Mesodermal cell (in vitro differentiated cells): ENCODE data around the gene GABARAP.

Experiments
- H3K27ac ChIP-seq: 2 replicates; pipeline ENCODE4 v1.7.0; 2013; ENCODE audit warnings: mild to moderate bottlenecking, low read depth, low read length, moderate library complexity; ENCODE audit not compliant: severe bottlenecking
- H3K36me3 ChIP-seq: 2 replicates; pipeline ENCODE4 v1.7.1; 2013; ENCODE audit warnings: mild to moderate bottlenecking, low read length, moderate library complexity; ENCODE audit not compliant: control insufficient read depth, insufficient read depth
- H3K4me1 ChIP-seq: one replicate; pipeline ENCODE4 v1.7.1; 2013; ENCODE audit warnings: mild to moderate bottlenecking, low read length; ENCODE audit not compliant: insufficient read depth, control insufficient read depth, poor library complexity, severe bottlenecking
- H3K4me3 ChIP-seq: 2 replicates; pipeline ENCODE4 v1.7.0; 2013; ENCODE audit warnings: low read length, control low read depth, mild to moderate bottlenecking; ENCODE audit not compliant: insufficient read depth, poor library complexity, severe bottlenecking; ENCODE audit errors: extremely low read depth
- H3K9me3 ChIP-seq: 2 replicates; pipeline ENCODE4 v1.7.1; 2013; ENCODE audit warnings: mild to moderate bottlenecking, low read length, moderate library complexity; ENCODE audit not compliant: control insufficient read depth
- WGBS, 2 experiments: methylation state at CpG; one replicate each; pipeline ENCODE4 v1.1.5; 2013; ENCODE audit warnings: missing lambda C conversion rate in 2 of 2; ENCODE audit not compliant: insufficient coverage in 2 of 2; 5-methylcytosine and 5-hydroxymethylcytosine counted together

The GABARAP gene

GRCh38 chr17:7220593-7221277, 21.5 kb downstream of the GABARAP start:
- H3K36me3 ChIP-seq: peaks cover 47% of the 10 kb centered on the region
- no peaks in the 10 kb centered on the region for H3K9me3 ChIP-seq
- peak overlapping the region; percentile 91 for H3K27ac ChIP-seq
- 49 to 76% methylated on average over 8 to 10 of the region's 11 CpGs for WGBS, 2 experiments
- H3K4me3 ChIP-seq: peak overlapping the region; percentile 87
- peaks cover 47% of the 10 kb centered on the region for H3K4me1 ChIP-seq

DNA sequence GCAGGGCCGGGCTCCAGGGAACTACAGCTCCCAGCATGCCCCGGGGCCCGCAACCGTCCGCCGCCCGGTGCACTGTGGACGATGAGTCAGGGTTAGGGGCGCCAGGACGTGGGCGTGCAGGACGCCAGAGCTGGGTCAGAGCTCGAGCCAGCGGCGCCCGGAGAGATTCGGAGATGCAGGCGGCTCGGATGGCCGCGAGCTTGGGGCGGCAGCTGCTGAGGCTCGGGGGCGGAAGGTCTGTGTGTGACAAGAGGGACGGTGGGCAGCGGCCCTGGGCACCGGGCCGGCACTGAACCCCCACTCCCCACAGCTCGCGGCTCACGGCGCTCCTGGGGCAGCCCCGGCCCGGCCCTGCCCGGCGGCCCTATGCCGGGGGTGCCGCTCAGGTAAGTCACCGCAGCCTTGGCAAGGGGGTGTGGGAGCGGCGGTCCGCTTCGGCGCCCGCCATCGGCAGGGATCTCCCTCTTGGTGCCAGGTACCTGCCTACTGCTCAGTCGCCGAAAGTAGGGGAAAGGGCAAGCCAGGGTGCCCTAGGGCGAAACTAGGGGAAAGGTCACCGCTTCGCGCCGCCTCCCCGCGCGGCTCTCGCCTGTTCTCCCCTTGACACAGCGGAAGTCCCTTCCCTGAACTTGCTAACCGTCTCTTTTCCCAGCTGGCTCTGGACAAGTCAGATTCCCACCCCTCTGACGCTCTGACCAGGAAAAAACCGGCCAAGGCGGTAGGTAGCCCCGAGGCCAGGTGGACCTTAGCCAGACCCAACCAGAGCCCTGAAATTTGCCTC, 22.2 kb downstream of the GABARAP start, which contains the start of the genes ACADVL and DLG4:
Gene ACADVL (plus strand): TSS at position 127 of the 781 bp plus-strand sequence. CDS start 47 bp downstream, at position 174.
Gene DLG4 (minus strand): TSS at position 25 of the 781 bp plus-strand sequence.
- Histone ChIP-seq H3K27ac (peak within 1 kb of the TSS; percentile 91), H3K4me3 (peak within 1 kb of the TSS; percentile 87), H3K36me3 (peaks cover 40% of the 10 kb centered on the region), H3K4me1 (peaks cover 47% of the 10 kb centered on the region), H3K9me3 (no peaks in the 10 kb centered on the region)
- 0 to 1% methylated on average over 51 to 59 of the region's 63 CpGs for WGBS, 2 experiments

DNA sequence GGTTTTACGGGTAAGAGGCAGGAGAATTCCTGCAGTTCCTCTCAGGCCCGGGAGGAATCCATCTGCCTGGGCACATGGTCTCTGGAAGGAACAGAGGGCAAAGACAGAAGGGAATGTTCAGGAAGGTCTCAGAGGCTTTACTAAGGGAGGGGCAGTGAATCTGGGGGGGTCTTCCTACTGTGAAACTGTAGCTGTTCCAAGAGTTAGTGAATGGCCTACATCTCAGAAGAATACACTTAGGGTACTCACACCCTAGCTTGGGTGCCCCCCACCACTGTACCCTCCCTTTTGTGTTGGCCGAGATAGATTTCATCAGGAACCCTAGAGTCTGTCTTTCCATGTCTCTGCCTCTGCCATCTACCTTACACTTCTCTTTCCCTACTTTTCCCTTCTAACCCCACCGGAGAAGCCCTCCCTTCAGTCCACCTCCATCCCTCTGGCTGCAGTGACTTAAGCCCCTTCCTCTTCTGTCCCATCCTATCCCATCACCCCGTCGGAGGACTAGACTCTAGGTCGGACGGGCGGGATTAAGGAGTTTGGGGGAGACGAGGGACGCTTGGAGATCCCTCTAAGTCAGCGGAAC, 22.9 kb downstream of the GABARAP start:
- peak overlapping the region; percentile 91 for H3K27ac ChIP-seq
- peaks cover 33% of the 10 kb centered on the region for H3K36me3 ChIP-seq
- WGBS, 2 experiments: 30 to 32% methylated on average over 4 to 11 of the region's 12 CpGs
- peak overlapping the region; percentile 87 for H3K4me3 ChIP-seq
- H3K9me3 ChIP-seq: no peaks in the 10 kb centered on the region
- peaks cover 42% of the 10 kb centered on the region for H3K4me1 ChIP-seq

DNA sequence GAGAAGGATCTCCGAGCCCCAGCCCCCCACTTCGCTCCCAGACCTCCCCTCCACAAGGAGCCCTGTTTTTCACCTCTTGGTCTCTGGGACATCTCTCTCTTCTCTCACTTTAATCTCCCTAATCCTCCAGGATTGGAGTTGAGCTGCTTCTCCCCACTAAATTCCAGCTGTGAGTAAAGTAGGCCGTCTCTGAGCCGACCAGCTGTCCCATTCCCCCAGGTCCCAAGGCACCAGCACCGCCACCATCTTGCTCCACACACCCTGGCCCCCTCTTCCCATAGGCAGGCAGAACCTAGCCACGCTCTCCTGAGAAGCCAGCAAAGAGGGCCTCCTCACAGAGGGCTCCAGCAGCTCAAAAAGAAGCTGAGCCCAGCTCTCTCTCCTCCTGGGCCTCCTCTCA, 23.5 kb downstream of the GABARAP start:
- WGBS, 2 experiments: 68 to 83% methylated on average over 4 of the region's 6 CpGs
- Histone ChIP-seq H3K4me3 (no peak overlapping the region), H3K9me3 (no peaks in the 10 kb centered on the region), H3K4me1 (peaks cover 41% of the 10 kb centered on the region), H3K36me3 (peaks cover 28% of the 10 kb centered on the region), H3K27ac (peak overlapping the region; percentile 10)

- no peaks in the 10 kb centered on the region for H3K9me3 ChIP-seq
- peak overlapping the region; percentile 20 for H3K27ac ChIP-seq
- 78 to 96% methylated on average over 3 to 4 of the region's 6 CpGs for WGBS, 2 experiments
- peak overlapping the region; percentile 66 for H3K4me3 ChIP-seq
- H3K36me3 ChIP-seq: peaks cover 22% of the 10 kb centered on the region
- H3K4me1 ChIP-seq: peaks cover 41% of the 10 kb centered on the region
Measured at GRCh38 chr17:7218166-7218565, 24.1 kb downstream of the GABARAP start.

DNA sequence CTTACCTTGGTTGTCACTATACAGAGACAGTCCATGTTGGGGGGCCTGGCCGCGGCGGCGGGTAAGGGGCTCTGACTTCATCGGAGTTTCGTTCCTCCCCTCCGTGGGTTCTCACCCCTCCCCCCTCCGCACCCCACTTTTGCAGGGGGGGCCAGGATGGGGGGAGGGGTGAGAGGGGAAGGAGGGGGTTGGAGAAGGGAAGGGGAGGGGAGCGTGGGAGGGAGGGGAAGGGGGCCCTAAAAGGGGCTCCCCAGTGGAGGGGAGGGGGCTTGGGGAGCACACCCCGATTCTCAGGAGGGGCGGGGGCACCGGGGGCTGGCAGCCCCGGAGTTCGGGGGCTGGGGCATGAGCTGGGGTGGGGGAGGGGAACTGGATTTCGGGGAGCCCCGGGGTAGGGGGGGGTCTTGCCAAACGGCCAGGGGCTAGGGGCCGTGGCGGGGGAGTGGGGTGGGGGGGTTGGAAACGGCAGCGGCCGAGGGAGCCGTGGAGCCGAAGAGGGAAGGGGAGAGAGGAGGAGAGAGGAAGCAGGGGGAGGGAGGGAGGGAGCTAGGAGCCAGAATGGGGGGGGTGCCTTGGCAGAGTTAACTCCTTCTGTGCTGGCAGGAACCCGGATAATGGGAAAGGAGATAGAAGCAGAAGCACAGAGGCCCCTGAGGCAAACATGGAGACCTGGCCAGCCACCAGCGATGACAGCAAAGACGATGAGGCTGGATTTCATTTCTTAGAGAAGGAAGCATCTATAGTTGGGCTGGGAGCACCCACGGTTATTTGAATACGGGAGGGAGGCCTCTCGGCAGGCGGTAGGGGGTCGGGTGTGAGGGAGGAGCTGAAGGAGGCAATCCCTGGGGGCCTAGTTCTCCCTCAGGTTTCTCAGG, 24.9 kb downstream of the GABARAP start:
- no peaks in the 10 kb centered on the region for H3K9me3 ChIP-seq
- H3K4me1 ChIP-seq: peaks cover 42% of the 10 kb centered on the region
- H3K4me3 ChIP-seq: peak overlapping the region; percentile 66
- peaks cover 14% of the 10 kb centered on the region for H3K36me3 ChIP-seq
- WGBS, 2 experiments: 3 to 15% methylated on average over 4 to 9 of the region's 32 CpGs
- H3K27ac ChIP-seq: peak overlapping the region; percentile 39

DNA sequence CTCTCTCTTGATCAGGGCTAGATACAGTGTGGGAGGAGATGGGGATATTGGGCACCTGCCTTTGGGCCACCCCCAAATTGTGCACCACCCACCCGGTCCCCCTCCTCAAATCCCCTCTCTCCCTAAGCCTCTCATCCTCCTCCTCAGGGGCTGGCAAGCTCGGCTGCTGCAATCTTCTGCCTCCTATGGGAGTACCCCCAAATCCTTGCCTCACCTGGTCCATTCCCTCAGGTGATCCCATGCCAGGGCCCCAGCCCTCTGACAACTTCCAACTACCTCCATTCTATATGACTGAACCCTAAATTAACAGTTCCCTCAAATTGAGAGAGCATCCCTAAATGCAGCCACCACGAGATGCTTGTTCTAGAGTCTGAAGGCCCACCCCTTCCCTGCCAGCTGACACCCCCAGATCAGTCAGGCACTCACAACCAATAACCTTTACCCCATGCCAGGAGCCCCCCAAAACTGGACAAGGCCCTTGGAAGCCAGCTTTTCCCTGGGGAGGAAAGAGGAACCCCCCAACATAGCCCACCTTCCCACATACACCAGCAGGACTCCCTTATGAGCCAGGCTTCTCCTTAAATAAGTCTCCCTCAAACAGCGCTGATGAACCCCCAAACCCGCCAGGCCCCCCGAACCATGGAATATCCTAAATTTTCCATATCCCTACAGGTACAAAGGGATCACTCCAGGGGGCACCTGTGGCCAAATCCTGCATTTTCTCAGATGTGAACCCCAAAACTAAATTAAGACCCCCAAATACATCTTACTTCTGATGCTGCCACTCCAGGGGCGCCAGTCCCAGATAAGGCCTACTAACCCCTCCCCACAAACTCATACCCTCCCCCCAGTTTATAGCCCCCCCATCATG, 25.8 kb downstream of the GABARAP start:
- peak overlapping the region; percentile 39 for H3K27ac ChIP-seq
- H3K9me3 ChIP-seq: no peaks in the 10 kb centered on the region
- peaks cover 5% of the 10 kb centered on the region for H3K36me3 ChIP-seq
- WGBS, 2 experiments: 19 to 24% methylated on average over 5 of the region's 7 CpGs
- H3K4me1 ChIP-seq: peaks cover 47% of the 10 kb centered on the region
- H3K4me3 ChIP-seq: peak overlapping the region; percentile 66

GRCh38 chr17:7215652-7216180, 26.5 kb downstream of the GABARAP start:
- no peaks in the 10 kb centered on the region for H3K9me3 ChIP-seq
- H3K4me1 ChIP-seq: peaks cover 44% of the 10 kb centered on the region
- peak overlapping the region; percentile 66 for H3K4me3 ChIP-seq
- peak overlapping the region; percentile 96 for H3K27ac ChIP-seq
- WGBS, 2 experiments: 7% methylated on average over 3 to 4 of the region's 10 CpGs
- H3K36me3 ChIP-seq: no peaks in the 10 kb centered on the region

GRCh38 chr17:7215136-7215638, 27.1 kb downstream of the GABARAP start:
- Histone ChIP-seq H3K4me3 (peak overlapping the region; percentile 66), H3K4me1 (peaks cover 43% of the 10 kb centered on the region), H3K27ac (peak overlapping the region; percentile 96), H3K36me3 (no peaks in the 10 kb centered on the region), H3K9me3 (no peaks in the 10 kb centered on the region)
- 0 to 4% methylated on average over 4 to 8 of the region's 9 CpGs for WGBS, 2 experiments
